GM23338 (cell line): Measurements from ENCODE around the gene ACADVL. TPM values are rescaled to one million over a fixed set of nuclear protein-coding genes. Genes with fewer than 3 reads are reported as not detected.
A peak's percentile ranks its signal among the peaks of the same experiment; 100 is the strongest.

Experiments used
- ATAC-seq: fragments of 200-7000 bp; cut with Tn5 transposase; 3 replicates; pipeline ENCODE4 v1.9.1; 2020
- DNase-seq: peaks from one replicate; pipeline ENCODE4 v3.0.0-alpha.2; 2015; ENCODE audit warnings: low spot score
- H2AFZ ChIP-seq: fragments of 200-600 bp; sonication (generic); 2 replicates; pipeline ENCODE4 v1.8.0; 2016; ENCODE audit warnings: antibody characterized with exemption, mild to moderate bottlenecking, moderate library complexity
- H3F3A ChIP-seq: fragments of 200-600 bp; sonication (generic); replicated peaks from 2 replicates; pipeline ENCODE4 v1.8.0; 2017; ENCODE audit warnings: antibody characterized with exemption, mixed run types, low read depth
- H3K27ac ChIP-seq: fragments of 200-600 bp; sonication (generic); 2 replicates; pipeline ENCODE4 v1.6.1; 2016; ENCODE audit warnings: low read depth
- H3K27me3 ChIP-seq: fragments of 200-600 bp; sonication (generic); 2 replicates; pipeline ENCODE4 v1.8.0; 2016; ENCODE audit warnings: mild to moderate bottlenecking, mixed run types, moderate library complexity; ENCODE audit not compliant: insufficient read depth
- H3K36me3 ChIP-seq: fragments of 200-600 bp; sonication (generic); 2 replicates; pipeline ENCODE4 v1.8.0; 2016; ENCODE audit warnings: mild to moderate bottlenecking; ENCODE audit not compliant: insufficient read depth
- H3K4me1 ChIP-seq: fragments of 200-600 bp; sonication (generic); 2 replicates; pipeline ENCODE4 v1.8.0; 2016; ENCODE audit warnings: mild to moderate bottlenecking, moderate library complexity; ENCODE audit not compliant: insufficient read depth
- H3K4me2 ChIP-seq: fragments of 200-600 bp; sonication (generic); 2 replicates; pipeline ENCODE4 v1.7.1; 2017; ENCODE audit warnings: mixed run types
- H3K4me3 ChIP-seq: fragments of 200-600 bp; sonication (generic); 2 replicates; pipeline ENCODE4 v1.6.1; 2016; ENCODE audit warnings: mixed run types
- H3K79me2 ChIP-seq: fragments of 200-600 bp; sonication (generic); replicated peaks from 2 replicates; pipeline ENCODE4 v1.8.0; 2017; ENCODE audit warnings: mild to moderate bottlenecking; ENCODE audit not compliant: insufficient read depth
- H3K9me2 ChIP-seq: fragments of 200-600 bp; sonication (generic); 2 replicates; pipeline ENCODE4 v1.8.0; 2017; ENCODE audit not compliant: insufficient read depth
- H4K20me1 ChIP-seq: fragments of 200-600 bp; sonication (generic); replicated peaks from 2 replicates; pipeline ENCODE4 v1.8.0; 2017; ENCODE audit warnings: mild to moderate bottlenecking; ENCODE audit not compliant: insufficient read depth
- H3K27ac Mint-ChIP-seq: 2 replicates; pipeline ENCODE4 v1.8.0; 2020; ENCODE audit warnings: inconsistent platforms, mild to moderate bottlenecking, moderate library complexity, mixed read lengths
- H3K27me3 Mint-ChIP-seq: 3 replicates; pipeline ENCODE4 v1.8.0; 2022; ENCODE audit warnings: low read depth, mild to moderate bottlenecking, moderate library complexity, mixed read lengths, inconsistent platforms; ENCODE audit not compliant: insufficient read depth, poor library complexity
- H3K36me3 Mint-ChIP-seq: 3 replicates; pipeline ENCODE4 v1.8.0; 2021; ENCODE audit warnings: low read depth, mild to moderate bottlenecking, inconsistent platforms, moderate library complexity, mixed read lengths
- H3K4me1 Mint-ChIP-seq: 3 replicates; pipeline ENCODE4 v1.8.0; 2020; ENCODE audit warnings: mild to moderate bottlenecking, inconsistent platforms, mixed read lengths
- H3K4me3 Mint-ChIP-seq: 3 replicates; pipeline ENCODE4 v1.8.0; 2021; ENCODE audit warnings: moderate library complexity, mild to moderate bottlenecking, inconsistent platforms, mixed read lengths
- H3K9me3 Mint-ChIP-seq: 3 replicates; pipeline ENCODE4 v1.8.0; 2020; ENCODE audit warnings: moderate library complexity, mild to moderate bottlenecking, inconsistent platforms, mixed read lengths
- ETS1 ChIP-seq: IDR thresholded peaks from 2 replicates; pipeline ENCODE4 v1.6.1; 2016; ENCODE audit warnings: antibody characterized with exemption
- EZH2phosphoT487 ChIP-seq: fragments of 200-600 bp; sonication (generic); IDR thresholded peaks from one replicate; pipeline ENCODE4 v1.8.1; 2018; ENCODE audit warnings: antibody characterized with exemption; ENCODE audit not compliant: unreplicated experiment
- NANOG ChIP-seq: IDR thresholded peaks from 2 replicates; pipeline ENCODE4 v1.6.1; 2016; ENCODE audit warnings: antibody characterized with exemption, borderline replicate concordance
- POLR2AphosphoS5 ChIP-seq: IDR thresholded peaks from 2 replicates; pipeline ENCODE4 v1.6.1; 2016; ENCODE audit warnings: antibody characterized with exemption, low read depth
- STAT1 ChIP-seq: IDR thresholded peaks from one replicate; pipeline ENCODE4 v1.6.1; 2016; ENCODE audit warnings: antibody characterized with exemption; ENCODE audit not compliant: unreplicated experiment
- ZNF114 ChIP-seq: fragments of 250-450 bp; sonication (Bioruptor Pico); IDR thresholded peaks from 2 replicates; pipeline ENCODE4 v1.5.0; 2020; ENCODE audit warnings: mild to moderate bottlenecking, moderate library complexity
- ZNF331 ChIP-seq: fragments of 250-450 bp; sonication (Bioruptor Pico); IDR thresholded peaks from 2 replicates; pipeline ENCODE4 v1.5.0; 2020; ENCODE audit warnings: low read depth, mild to moderate bottlenecking, moderate library complexity
- polyA plus RNA-seq: library from polyadenylated mRNA; unstranded; fragments of >200 nt; fragmentation: Nextera tagmentation; extraction: Ambion mirVana; gene quantifications from 2 replicates; pipeline ENCODE4 v1.2.1, GENCODE V29; 2016
- total RNA-seq: library from RNA; depleted of rRNA; stranded (reverse); fragments of >200 nt; shearing (Covaris generic); gene quantifications from 2 replicates; pipeline ENCODE4 v1.2.3, GENCODE V29; 2014
- TF ChIP-seq, protein P1 (sequence below): fragments of 250-450 bp; sonication (Bioruptor Pico); IDR thresholded peaks from 2 replicates; pipeline ENCODE4 v1.5.0; 2020; ENCODE audit warnings: mild to moderate bottlenecking, moderate library complexity

The ACADVL gene
- total and polyA plus RNA-seq, 2 experiments from 2014 or later: 152 to 156 TPM

DNA sequence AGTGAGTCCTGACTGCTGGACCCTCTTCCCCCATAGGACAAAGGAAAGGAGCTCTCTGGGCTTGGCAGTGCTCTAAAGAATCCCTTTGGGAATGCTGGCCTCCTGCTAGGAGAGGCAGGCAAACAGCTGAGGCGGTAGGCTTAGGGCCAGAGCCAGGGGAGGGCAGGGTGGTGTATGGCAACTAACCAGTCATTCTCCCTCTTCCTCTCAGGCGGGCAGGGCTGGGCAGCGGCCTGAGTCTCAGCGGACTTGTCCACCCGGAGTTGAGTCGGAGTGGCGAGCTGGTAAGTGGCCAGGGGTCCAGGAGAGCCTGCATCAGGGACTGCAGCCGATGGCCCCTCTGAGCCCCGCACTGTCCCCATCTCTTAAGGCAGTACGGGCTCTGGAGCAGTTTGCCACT is 4.4 kb downstream of the ACADVL start (continued):
- TF ChIP-seq, protein P1, sequence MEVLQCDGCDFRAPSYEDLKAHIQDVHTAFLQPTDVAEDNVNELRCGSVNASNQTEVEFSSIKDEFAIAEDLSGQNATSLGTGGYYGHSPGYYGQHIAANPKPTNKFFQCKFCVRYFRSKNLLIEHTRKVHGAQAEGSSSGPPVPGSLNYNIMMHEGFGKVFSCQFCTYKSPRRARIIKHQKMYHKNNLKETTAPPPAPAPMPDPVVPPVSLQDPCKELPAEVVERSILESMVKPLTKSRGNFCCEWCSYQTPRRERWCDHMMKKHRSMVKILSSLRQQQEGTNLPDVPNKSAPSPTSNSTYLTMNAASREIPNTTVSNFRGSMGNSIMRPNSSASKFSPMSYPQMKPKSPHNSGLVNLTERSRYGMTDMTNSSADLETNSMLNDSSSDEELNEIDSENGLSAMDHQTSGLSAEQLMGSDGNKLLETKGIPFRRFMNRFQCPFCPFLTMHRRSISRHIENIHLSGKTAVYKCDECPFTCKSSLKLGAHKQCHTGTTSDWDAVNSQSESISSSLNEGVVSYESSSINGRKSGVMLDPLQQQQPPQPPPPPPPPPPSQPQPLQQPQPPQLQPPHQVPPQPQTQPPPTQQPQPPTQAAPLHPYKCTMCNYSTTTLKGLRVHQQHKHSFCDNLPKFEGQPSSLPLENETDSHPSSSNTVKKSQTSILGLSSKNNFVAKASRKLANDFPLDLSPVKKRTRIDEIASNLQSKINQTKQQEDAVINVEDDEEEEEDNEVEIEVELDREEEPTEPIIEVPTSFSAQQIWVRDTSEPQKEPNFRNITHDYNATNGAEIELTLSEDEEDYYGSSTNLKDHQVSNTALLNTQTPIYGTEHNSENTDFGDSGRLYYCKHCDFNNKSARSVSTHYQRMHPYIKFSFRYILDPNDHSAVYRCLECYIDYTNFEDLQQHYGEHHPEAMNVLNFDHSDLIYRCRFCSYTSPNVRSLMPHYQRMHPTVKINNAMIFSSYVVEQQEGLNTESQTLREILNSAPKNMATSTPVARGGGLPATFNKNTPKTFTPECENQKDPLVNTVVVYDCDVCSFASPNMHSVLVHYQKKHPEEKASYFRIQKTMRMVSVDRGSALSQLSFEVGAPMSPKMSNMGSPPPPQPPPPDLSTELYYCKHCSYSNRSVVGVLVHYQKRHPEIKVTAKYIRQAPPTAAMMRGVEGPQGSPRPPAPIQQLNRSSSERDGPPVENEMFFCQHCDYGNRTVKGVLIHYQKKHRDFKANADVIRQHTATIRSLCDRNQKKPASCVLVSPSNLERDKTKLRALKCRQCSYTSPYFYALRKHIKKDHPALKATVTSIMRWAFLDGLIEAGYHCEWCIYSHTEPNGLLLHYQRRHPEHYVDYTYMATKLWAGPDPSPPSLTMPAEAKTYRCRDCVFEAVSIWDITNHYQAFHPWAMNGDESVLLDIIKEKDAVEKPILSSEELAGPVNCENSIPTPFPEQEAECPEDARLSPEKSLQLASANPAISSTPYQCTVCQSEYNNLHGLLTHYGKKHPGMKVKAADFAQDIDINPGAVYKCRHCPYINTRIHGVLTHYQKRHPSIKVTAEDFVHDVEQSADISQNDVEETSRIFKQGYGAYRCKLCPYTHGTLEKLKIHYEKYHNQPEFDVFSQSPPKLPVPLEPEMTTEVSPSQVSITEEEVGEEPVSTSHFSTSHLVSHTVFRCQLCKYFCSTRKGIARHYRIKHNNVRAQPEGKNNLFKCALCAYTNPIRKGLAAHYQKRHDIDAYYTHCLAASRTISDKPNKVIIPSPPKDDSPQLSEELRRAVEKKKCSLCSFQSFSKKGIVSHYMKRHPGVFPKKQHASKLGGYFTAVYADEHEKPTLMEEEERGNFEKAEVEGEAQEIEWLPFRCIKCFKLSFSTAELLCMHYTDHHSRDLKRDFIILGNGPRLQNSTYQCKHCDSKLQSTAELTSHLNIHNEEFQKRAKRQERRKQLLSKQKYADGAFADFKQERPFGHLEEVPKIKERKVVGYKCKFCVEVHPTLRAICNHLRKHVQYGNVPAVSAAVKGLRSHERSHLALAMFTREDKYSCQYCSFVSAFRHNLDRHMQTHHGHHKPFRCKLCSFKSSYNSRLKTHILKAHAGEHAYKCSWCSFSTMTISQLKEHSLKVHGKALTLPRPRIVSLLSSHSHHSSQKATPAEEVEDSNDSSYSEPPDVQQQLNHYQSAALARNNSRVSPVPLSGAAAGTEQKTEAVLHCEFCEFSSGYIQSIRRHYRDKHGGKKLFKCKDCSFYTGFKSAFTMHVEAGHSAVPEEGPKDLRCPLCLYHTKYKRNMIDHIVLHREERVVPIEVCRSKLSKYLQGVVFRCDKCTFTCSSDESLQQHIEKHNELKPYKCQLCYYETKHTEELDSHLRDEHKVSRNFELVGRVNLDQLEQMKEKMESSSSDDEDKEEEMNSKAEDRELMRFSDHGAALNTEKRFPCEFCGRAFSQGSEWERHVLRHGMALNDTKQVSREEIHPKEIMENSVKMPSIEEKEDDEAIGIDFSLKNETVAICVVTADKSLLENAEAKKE (CRISPR knock-in tag): no peak
- no peak for TF ChIP-seq ZNF331 (CRISPR knock-in tag)

DNA sequence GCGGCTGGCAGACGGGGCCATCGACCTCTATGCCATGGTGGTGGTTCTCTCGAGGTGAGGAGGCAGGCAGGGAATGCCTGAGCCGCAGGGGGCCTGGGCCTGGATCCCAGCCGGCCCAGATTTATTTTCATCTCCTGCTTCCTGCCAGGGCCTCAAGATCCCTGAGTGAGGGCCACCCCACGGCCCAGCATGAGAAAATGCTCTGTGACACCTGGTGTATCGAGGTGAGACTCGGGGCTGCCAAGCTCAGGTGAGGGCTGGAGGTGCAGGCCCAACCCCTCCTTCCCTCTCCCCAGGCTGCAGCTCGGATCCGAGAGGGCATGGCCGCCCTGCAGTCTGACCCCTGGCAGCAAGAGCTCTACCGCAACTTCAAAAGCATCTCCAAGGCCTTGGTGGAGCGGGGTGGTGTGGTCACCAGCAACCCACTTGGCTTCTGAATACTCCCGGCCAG is 4.9 kb downstream of the ACADVL start:
- peaks cover 17% of the 10 kb centered on the region for H3F3A ChIP-seq
- ATAC-seq: no peak
- H3K36me3 ChIP-seq: peaks cover 11% of the 10 kb centered on the region; the same call in 1 of the 2 replicates
- H3K27me3 Mint-ChIP-seq: peaks cover 41% of the 10 kb centered on the region
- no peak overlapping the region for H2AFZ ChIP-seq
- no peak overlapping the region for H3K4me2 ChIP-seq
- no peaks in the 10 kb centered on the region for H3K9me2 ChIP-seq
- H3K4me3 Mint-ChIP-seq: no peak overlapping the region
- TF ChIP-seq EZH2phosphoT487 (no peak), ZNF114 (CRISPR knock-in tag) (no peak), NANOG (no peak), ZNF331 (CRISPR knock-in tag) (no peak), ETS1 (no peak), STAT1 (no peak), POLR2AphosphoS5 (no peak)
- TF ChIP-seq, protein P1 (CRISPR knock-in tag): no peak
- peak overlapping the region; percentile 39; the same call in 1 of the 2 replicates for H3K27ac ChIP-seq
- no peak overlapping the region for H3K27ac Mint-ChIP-seq
- DNase-seq: no peak
- H4K20me1 ChIP-seq: peaks cover 37% of the 10 kb centered on the region
- H3K4me1 Mint-ChIP-seq: peaks cover 15% of the 10 kb centered on the region; the same call in 2 of the 3 replicates
- H3K9me3 Mint-ChIP-seq: no peaks in the 10 kb centered on the region; the same call in 2 of the 3 replicates
- H3K27me3 ChIP-seq: no peaks in the 10 kb centered on the region
- peaks cover 85% of the 10 kb centered on the region for H3K36me3 Mint-ChIP-seq
- no peak overlapping the region for H3K4me3 ChIP-seq
- no peaks in the 10 kb centered on the region; the same call in 1 of the 2 replicates for H3K79me2 ChIP-seq
- peaks cover 8% of the 10 kb centered on the region; the same call in 1 of the 2 replicates for H3K4me1 ChIP-seq
